Smooth muscle cell (in vitro differentiated cells): ENCODE results near the gene RER1. TPM values are rescaled to one million over a fixed set of nuclear protein-coding genes. Genes with fewer than 3 reads are reported as not detected.

ENCODE experiments used
- DNase-seq: peaks from one replicate; lab custom pipeline; 2025; ENCODE audit not compliant: unreplicated experiment; lab: John Stamatoyannopoulos, UW
- H2AFZ ChIP-seq: fragments of 200-600 bp; sonication (generic); 2 replicates; pipeline ENCODE4 v1.6.0; 2016; ENCODE audit warnings: antibody characterized with exemption, low read depth, mild to moderate bottlenecking
- H3F3A ChIP-seq: fragments of 200-600 bp; sonication (generic); 2 replicates; pipeline ENCODE4 v1.6.0; 2017; ENCODE audit warnings: antibody characterized with exemption, low read depth
- H3K27ac ChIP-seq: fragments of 200-600 bp; sonication (generic); 2 replicates; pipeline ENCODE4 v1.5.1; 2016; ENCODE audit warnings: low read depth, mild to moderate bottlenecking
- H3K27me3 ChIP-seq: fragments of 200-600 bp; sonication (generic); 2 replicates; pipeline ENCODE4 v1.6.1; 2016; ENCODE audit warnings: low read depth, mild to moderate bottlenecking
- H3K36me3 ChIP-seq: fragments of 200-600 bp; sonication (generic); 2 replicates; pipeline ENCODE4 v1.5.1; 2016; ENCODE audit warnings: low read depth
- H3K4me1 ChIP-seq: fragments of 200-600 bp; sonication (generic); 2 replicates; pipeline ENCODE4 v1.5.1; 2016; ENCODE audit warnings: low read depth
- H3K4me2 ChIP-seq: fragments of 200-600 bp; sonication (generic); 2 replicates; pipeline ENCODE4 v1.6.0; 2016; ENCODE audit warnings: mild to moderate bottlenecking
- H3K4me3 ChIP-seq: fragments of 200-600 bp; sonication (generic); 2 replicates; pipeline ENCODE4 v1.5.1; 2016; ENCODE audit warnings: mild to moderate bottlenecking
- H3K79me2 ChIP-seq: fragments of 200-600 bp; sonication (generic); 2 replicates; pipeline ENCODE4 v1.6.0; 2016; ENCODE audit warnings: low read depth, mild to moderate bottlenecking
- H3K9ac ChIP-seq: fragments of 200-600 bp; sonication (generic); 2 replicates; pipeline ENCODE4 v1.6.0; 2016; ENCODE audit warnings: low read depth
- H3K9me3 ChIP-seq: fragments of 200-600 bp; sonication (generic); replicated peaks from 2 replicates; pipeline ENCODE4 v1.5.1; 2016; ENCODE audit warnings: low read depth
- H4K20me1 ChIP-seq: fragments of 200-600 bp; sonication (generic); 2 replicates; pipeline ENCODE4 v1.6.0; 2016; ENCODE audit warnings: low read depth
- CTCF ChIP-seq: fragments of 200-600 bp; sonication (generic); IDR thresholded peaks from 2 replicates; pipeline ENCODE4 v1.5.1; 2017; ENCODE audit warnings: borderline replicate concordance, mild to moderate bottlenecking, antibody characterized with exemption; ENCODE audit not compliant: insufficient read depth, poor library complexity, severe bottlenecking
- WGBS: methylation state at CpG from one replicate; pipeline ENCODE4 v1.1.7; 2016; ENCODE audit warnings: low lambda C conversion rate; 5-methylcytosine and 5-hydroxymethylcytosine counted together
- polyA plus RNA-seq: library from polyadenylated mRNA; unstranded; fragments of >200 nt; fragmentation: Nextera tagmentation; extraction: Ambion mirVana; gene quantifications from 2 replicates; pipeline ENCODE4 v1.2.1, GENCODE V29; 2016
- total RNA-seq: library from RNA; depleted of rRNA; stranded (reverse); fragments of >200 nt; gene quantifications from 2 replicates; pipeline ENCODE4 v1.2.3, GENCODE V29; 2014

The RER1 gene
- total and polyA plus RNA-seq, 2 experiments from 2014 or later, result 101 to 269 TPM

DNA sequence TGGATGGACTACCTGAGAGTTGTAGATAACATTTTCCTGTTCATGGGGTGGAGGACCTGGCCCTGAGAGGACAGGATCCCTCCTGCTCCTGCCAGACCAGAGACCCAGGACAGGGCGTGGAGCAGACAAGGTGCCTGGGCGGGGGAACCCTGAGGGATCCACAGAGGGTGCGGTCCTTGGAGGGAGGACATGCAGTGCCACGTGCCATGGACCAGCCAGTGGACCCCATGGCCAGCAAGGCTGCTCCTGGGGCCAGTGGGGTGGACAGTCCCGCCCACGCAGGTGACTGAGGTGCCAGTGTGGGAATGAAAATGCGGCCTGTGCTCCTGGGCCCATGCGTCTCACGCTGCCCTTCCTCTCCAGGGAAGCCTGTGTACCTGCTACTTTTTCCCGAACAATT is 3.6 kb downstream of the RER1 start:
- H3K9me3 ChIP-seq, result no peaks in the 10 kb centered on the region
- no peak for TF ChIP-seq CTCF
- H3K79me2 ChIP-seq, result peaks cover 82% of the 10 kb centered on the region
- H3K27ac ChIP-seq, result no peak overlapping the region
- H3K4me1 ChIP-seq, result peaks cover 6% of the 10 kb centered on the region
- no peak overlapping the region for H3K4me3 ChIP-seq
- H3K27me3 ChIP-seq, result no peaks in the 10 kb centered on the region
- H3K36me3 ChIP-seq, result no peaks in the 10 kb centered on the region
- no peak overlapping the region for H2AFZ ChIP-seq
- no peak overlapping the region for H3K4me2 ChIP-seq
- H3F3A ChIP-seq, result peaks cover 10% of the 10 kb centered on the region
- WGBS, result 95% methylated on average over 10 of the region's 10 CpGs
- H4K20me1 ChIP-seq, result peaks cover 54% of the 10 kb centered on the region
- no peak for DNase-seq
- no peak overlapping the region for H3K9ac ChIP-seq

DNA sequence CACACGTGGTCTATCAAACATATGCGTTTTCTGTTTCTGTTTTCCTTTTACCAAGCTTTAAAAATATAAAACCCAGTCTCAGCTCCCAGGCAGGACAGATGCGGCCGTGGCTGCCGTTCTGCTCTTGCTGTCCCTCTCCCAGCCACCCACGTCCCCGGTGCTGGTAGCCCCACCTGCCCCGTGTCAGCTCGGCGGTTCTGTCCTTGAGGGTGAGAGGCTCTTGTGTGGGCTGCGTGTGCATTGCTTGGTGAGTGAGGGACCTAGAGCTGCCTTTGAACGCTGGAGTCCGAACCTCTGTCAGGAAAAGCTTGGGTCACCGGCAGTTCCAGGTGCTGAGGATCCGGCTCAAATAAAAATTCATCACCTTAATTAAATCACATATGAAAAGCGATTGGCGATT is 4.4 kb downstream of the RER1 start:
- no peak overlapping the region for H2AFZ ChIP-seq
- peaks cover 62% of the 10 kb centered on the region for H4K20me1 ChIP-seq
- peaks cover 6% of the 10 kb centered on the region for H3K36me3 ChIP-seq
- no peak for DNase-seq
- H3K79me2 ChIP-seq, result peaks cover 74% of the 10 kb centered on the region
- no peaks in the 10 kb centered on the region for H3K4me1 ChIP-seq
- no peaks in the 10 kb centered on the region for H3K27me3 ChIP-seq
- peaks cover 10% of the 10 kb centered on the region for H3F3A ChIP-seq
- H3K27ac ChIP-seq, result no peak overlapping the region
- no peaks in the 10 kb centered on the region for H3K9me3 ChIP-seq
- H3K4me2 ChIP-seq, result no peak overlapping the region
- 95% methylated on average over 17 of the region's 17 CpGs for WGBS
- no peak overlapping the region for H3K4me3 ChIP-seq
- TF ChIP-seq CTCF, result no peak
- H3K9ac ChIP-seq, result no peak overlapping the region

DNA sequence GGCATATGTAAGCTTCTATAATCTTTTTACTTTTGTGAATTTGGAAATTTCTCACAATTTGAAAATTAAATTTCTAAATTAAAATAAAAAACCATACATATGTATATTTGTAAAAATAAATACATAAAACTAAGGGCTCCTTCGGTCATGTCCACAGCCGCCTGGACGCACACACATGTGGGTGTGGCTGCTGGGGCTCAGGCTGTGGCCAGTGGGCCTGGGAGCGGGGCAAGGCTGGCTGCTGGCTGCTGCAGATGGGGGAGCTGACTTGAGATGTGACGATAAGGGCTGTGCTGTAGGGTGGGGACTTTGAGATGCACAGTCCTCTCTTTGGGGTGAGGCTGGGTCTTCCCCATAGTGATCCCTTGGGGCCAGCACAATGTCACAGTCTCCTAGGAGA is 4.8 kb downstream of the RER1 start:
- H3K9me3 ChIP-seq, result no peaks in the 10 kb centered on the region
- no peak for DNase-seq
- no peak overlapping the region for H3K4me2 ChIP-seq
- H3K27me3 ChIP-seq, result no peaks in the 10 kb centered on the region
- H3K9ac ChIP-seq, result no peak overlapping the region
- 98% methylated on average over 5 of the region's 5 CpGs for WGBS
- peaks cover 73% of the 10 kb centered on the region for H3K79me2 ChIP-seq
- no peak overlapping the region for H3K4me3 ChIP-seq
- H3F3A ChIP-seq, result peaks cover 10% of the 10 kb centered on the region
- H4K20me1 ChIP-seq, result peaks cover 64% of the 10 kb centered on the region
- H3K4me1 ChIP-seq, result no peaks in the 10 kb centered on the region
- peaks cover 6% of the 10 kb centered on the region for H3K36me3 ChIP-seq
- no peak for TF ChIP-seq CTCF
- no peak overlapping the region for H2AFZ ChIP-seq
- no peak overlapping the region for H3K27ac ChIP-seq

DNA sequence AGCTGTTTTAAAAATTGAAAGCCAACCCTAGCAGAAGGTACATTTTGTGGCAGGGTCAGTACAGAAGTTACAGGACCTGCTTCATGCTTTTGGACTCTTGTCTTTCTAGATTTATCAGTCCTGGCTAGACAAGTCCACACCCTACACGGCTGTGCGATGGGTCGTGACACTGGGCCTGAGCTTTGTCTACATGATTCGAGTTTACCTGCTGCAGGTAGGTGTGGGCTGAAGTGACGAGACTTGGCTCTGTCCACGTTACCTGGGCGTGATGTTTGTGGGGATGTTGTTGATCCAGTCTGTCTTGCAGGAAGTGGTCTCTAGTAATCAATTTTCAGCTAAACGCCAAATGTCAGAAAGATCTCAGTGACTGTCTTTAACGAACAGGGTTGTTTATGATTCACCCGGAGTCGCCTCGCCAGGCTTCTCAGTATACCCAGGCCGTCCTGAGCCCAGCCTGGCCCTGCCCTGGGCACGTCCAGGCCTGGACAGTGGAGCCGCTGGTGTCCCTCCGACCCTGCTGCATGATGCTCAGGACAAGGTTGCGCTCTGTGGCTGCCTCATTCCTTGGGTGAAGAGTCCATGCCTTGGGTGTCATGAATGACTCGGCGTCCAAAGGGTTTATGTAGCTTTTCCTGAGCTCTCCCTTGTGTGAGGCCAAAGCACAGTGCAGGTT is 5.5 kb downstream of the RER1 start:
- Histone ChIP-seq H3K4me3 (no peak overlapping the region), H3K9me3 (no peaks in the 10 kb centered on the region), H3K27ac (no peak overlapping the region), H3K9ac (no peak overlapping the region), H3F3A (peaks cover 10% of the 10 kb centered on the region), H3K4me2 (no peak overlapping the region), H2AFZ (no peak overlapping the region), H4K20me1 (peaks cover 71% of the 10 kb centered on the region), H3K27me3 (no peaks in the 10 kb centered on the region), H3K79me2 (peaks cover 68% of the 10 kb centered on the region), H3K4me1 (no peaks in the 10 kb centered on the region), H3K36me3 (peaks cover 6% of the 10 kb centered on the region)
- TF ChIP-seq CTCF, result no peak
- WGBS, result 89% methylated on average over 19 of the region's 19 CpGs
- no peak for DNase-seq
